ENCODE data around the gene AMFR. TPM values are rescaled to one million over a fixed set of nuclear protein-coding genes. Genes with fewer than 3 reads are reported as not detected.
"Not testable (repeated sequence)": the region's sequence is repeated elsewhere in the genome, so short reads cannot be mapped to it uniquely, and the experiment has no call there.

The AMFR gene
- total RNA-seq, 1 donor from 2014 or later, result 90.7 TPM

GRCh38 chr16:56384074-56384721 lies 41.1 kb downstream of the AMFR start:
- Mint-ChIP-seq H3K36me3 (ENCODE audit: low read depth, unreplicated experiment) (peaks cover 65% of the 10 kb centered on the region), H3K4me3 (ENCODE audit: unreplicated experiment) (peak overlapping the region; percentile 21), H3K27me3 (ENCODE audit: unreplicated experiment) (peaks cover 4% of the 10 kb centered on the region), H3K9me3 (ENCODE audit: unreplicated experiment) (no peaks in the 10 kb centered on the region), H3K27ac (ENCODE audit: unreplicated experiment) (no peak overlapping the region), H3K4me1 (ENCODE audit: unreplicated experiment) (no peaks in the 10 kb centered on the region)
- no peak for DNase-seq (ENCODE audit: low spot score)
- TF ChIP-seq, protein P1, sequence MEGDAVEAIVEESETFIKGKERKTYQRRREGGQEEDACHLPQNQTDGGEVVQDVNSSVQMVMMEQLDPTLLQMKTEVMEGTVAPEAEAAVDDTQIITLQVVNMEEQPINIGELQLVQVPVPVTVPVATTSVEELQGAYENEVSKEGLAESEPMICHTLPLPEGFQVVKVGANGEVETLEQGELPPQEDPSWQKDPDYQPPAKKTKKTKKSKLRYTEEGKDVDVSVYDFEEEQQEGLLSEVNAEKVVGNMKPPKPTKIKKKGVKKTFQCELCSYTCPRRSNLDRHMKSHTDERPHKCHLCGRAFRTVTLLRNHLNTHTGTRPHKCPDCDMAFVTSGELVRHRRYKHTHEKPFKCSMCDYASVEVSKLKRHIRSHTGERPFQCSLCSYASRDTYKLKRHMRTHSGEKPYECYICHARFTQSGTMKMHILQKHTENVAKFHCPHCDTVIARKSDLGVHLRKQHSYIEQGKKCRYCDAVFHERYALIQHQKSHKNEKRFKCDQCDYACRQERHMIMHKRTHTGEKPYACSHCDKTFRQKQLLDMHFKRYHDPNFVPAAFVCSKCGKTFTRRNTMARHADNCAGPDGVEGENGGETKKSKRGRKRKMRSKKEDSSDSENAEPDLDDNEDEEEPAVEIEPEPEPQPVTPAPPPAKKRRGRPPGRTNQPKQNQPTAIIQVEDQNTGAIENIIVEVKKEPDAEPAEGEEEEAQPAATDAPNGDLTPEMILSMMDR (IDR thresholded peaks at IDR 0.05; ENCODE audit: unreplicated experiment), result no peak

GRCh38 chr16:56382901-56383355 lies 42.4 kb downstream of the AMFR start:
- no peak for DNase-seq (ENCODE audit: low spot score)
- H3K9me3 Mint-ChIP-seq (ENCODE audit: unreplicated experiment), result no peaks in the 10 kb centered on the region
- H3K36me3 Mint-ChIP-seq (ENCODE audit: low read depth, unreplicated experiment), result peaks cover 76% of the 10 kb centered on the region
- TF ChIP-seq, protein P1 (IDR thresholded peaks at IDR 0.05; ENCODE audit: unreplicated experiment), result no peak
- no peak overlapping the region for H3K27ac Mint-ChIP-seq (ENCODE audit: unreplicated experiment)
- no peaks in the 10 kb centered on the region for H3K4me1 Mint-ChIP-seq (ENCODE audit: unreplicated experiment)
- H3K27me3 Mint-ChIP-seq (ENCODE audit: unreplicated experiment), result peaks cover 4% of the 10 kb centered on the region
- peak overlapping the region; percentile 21 for H3K4me3 Mint-ChIP-seq (ENCODE audit: unreplicated experiment)

- Mint-ChIP-seq H3K36me3 (ENCODE audit: low read depth, unreplicated experiment) (peaks cover 77% of the 10 kb centered on the region), H3K27ac (ENCODE audit: unreplicated experiment) (no peak overlapping the region), H3K9me3 (ENCODE audit: unreplicated experiment) (no peaks in the 10 kb centered on the region), H3K4me3 (ENCODE audit: unreplicated experiment) (no peak overlapping the region), H3K4me1 (ENCODE audit: unreplicated experiment) (no peaks in the 10 kb centered on the region), H3K27me3 (ENCODE audit: unreplicated experiment) (peaks cover 4% of the 10 kb centered on the region)
- TF ChIP-seq, protein P1 (IDR thresholded peaks at IDR 0.05; ENCODE audit: unreplicated experiment), result no peak
- DNase-seq (ENCODE audit: low spot score), result no peak
Observed at GRCh38 chr16:56382459-56382858, 42.9 kb downstream of the AMFR start.

DNA sequence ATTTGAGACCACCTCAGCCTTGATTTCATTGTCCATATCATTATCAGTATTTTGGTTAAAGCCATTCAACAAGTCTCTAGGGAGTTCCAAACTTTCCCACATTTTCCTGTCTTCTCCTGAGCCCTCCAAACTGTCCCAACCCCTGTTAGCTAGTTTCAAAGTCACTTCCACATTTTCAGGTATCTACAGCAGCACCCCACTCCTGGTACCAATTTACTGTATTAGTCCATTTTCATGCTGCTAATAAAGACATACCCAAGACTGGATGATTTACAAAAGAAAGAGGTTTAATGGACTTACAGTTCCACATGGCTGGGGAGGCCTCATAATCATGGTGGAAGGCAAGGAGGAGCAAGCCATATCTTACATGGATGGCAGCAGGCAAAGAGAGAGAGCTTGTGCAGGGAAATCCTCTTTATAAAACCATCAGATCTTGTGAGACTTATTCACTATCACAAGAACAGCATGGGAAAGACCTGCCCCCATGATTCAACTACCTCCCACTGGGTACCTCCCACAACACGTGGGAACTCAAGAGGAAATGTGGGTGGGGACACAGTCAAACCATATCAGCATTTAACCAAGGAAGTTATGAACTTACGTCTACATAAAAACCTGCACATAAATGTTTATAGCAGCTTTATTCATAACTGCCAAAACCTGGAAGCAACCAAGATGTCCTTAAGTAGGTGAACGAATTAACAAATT lies 44.4 kb downstream of the AMFR start:
- H3K4me1 Mint-ChIP-seq (ENCODE audit: unreplicated experiment); DNase-seq (ENCODE audit: low spot score): not testable (repeated sequence)

GRCh38 chr16:56379044-56379443 lies 46.3 kb downstream of the AMFR start:
- not testable (repeated sequence) for DNase-seq (ENCODE audit: low spot score); H3K27ac Mint-ChIP-seq (ENCODE audit: unreplicated experiment); H3K9me3 Mint-ChIP-seq (ENCODE audit: unreplicated experiment); H3K4me1 Mint-ChIP-seq (ENCODE audit: unreplicated experiment); H3K27me3 Mint-ChIP-seq (ENCODE audit: unreplicated experiment)
- H3K4me3 Mint-ChIP-seq (ENCODE audit: unreplicated experiment), result peak overlapping the region; percentile 53
- H3K36me3 Mint-ChIP-seq (ENCODE audit: low read depth, unreplicated experiment), result peaks cover 61% of the 10 kb centered on the region

More for the DNA sequence above, 44.4 kb downstream of the AMFR start:
- Mint-ChIP-seq H3K4me3 (ENCODE audit: unreplicated experiment) (peak overlapping the region; percentile 85), H3K36me3 (ENCODE audit: low read depth, unreplicated experiment) (peaks cover 75% of the 10 kb centered on the region)
- not testable (repeated sequence) for H3K9me3 Mint-ChIP-seq (ENCODE audit: unreplicated experiment); H3K27ac Mint-ChIP-seq (ENCODE audit: unreplicated experiment); H3K27me3 Mint-ChIP-seq (ENCODE audit: unreplicated experiment)

DNA sequence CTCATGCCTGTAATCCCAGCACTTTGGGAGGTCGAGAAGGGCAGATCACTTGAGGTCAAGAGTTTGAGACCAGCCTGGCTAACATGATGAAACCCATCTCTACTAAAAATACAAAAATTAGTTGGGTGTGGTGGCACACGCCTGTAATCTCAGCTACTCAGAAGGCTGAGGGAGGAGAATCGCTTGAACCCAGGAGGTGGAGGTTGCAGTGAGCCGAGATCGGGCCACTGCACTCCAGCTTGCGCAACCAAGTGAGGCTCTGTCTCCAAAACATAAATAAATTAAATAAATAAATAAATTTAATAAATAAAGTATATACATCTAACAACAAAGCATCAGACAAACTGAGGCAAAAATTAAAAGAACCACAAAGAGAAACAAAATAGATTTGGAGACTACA lies 49.6 kb downstream of the AMFR start:
- H3K4me3 Mint-ChIP-seq (ENCODE audit: unreplicated experiment); H3K27me3 Mint-ChIP-seq (ENCODE audit: unreplicated experiment); H3K9me3 Mint-ChIP-seq (ENCODE audit: unreplicated experiment); H3K4me1 Mint-ChIP-seq (ENCODE audit: unreplicated experiment); H3K27ac Mint-ChIP-seq (ENCODE audit: unreplicated experiment); DNase-seq (ENCODE audit: low spot score): not testable (repeated sequence)
- H3K36me3 Mint-ChIP-seq (ENCODE audit: low read depth, unreplicated experiment), result peaks cover 34% of the 10 kb centered on the region

All from endothelial cell (in vitro differentiated cells).